ENCODE results near the gene TTI1.

DNA sequence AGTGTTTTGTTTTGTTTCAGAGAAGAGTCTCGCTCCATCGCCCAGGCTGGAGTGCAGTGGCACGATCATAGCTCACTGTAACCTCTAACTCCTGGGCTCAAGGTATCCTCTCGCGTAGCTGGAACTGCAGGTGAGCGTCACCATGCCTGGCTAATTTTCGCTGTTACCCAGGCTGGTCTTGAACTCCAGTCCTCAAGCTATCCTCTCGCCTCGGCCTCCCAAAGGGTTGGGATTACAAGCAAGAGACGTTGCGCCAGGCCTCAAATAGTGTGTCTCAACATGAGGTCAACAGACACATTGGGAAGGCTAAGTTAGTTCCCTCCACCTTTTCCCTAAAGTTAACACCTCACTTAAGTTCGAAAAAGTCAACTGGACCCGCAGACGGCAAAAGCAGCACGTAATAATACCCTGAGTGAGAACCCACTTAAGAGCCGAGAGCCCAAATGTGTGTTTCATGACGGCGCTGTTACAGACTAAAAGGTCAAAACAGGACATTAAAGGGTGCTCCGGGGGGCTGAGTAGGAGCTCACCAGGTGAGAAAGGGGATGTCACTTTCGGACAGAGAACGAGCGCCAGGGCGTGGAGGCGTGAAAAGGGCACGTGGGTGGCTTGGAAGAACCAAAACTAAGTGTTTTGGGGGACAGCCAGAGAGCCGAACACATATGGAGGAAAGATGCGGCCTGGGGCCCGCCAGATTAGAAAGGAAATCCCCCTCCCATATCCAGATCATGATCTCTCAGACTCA lies 499 bp downstream of the TTI1 start:
- TF ChIP-seq, protein P1, sequence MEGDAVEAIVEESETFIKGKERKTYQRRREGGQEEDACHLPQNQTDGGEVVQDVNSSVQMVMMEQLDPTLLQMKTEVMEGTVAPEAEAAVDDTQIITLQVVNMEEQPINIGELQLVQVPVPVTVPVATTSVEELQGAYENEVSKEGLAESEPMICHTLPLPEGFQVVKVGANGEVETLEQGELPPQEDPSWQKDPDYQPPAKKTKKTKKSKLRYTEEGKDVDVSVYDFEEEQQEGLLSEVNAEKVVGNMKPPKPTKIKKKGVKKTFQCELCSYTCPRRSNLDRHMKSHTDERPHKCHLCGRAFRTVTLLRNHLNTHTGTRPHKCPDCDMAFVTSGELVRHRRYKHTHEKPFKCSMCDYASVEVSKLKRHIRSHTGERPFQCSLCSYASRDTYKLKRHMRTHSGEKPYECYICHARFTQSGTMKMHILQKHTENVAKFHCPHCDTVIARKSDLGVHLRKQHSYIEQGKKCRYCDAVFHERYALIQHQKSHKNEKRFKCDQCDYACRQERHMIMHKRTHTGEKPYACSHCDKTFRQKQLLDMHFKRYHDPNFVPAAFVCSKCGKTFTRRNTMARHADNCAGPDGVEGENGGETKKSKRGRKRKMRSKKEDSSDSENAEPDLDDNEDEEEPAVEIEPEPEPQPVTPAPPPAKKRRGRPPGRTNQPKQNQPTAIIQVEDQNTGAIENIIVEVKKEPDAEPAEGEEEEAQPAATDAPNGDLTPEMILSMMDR (IDR thresholded peaks at IDR 0.05 in 4 of 5, conservative IDR thresholded peaks at IDR 0.05 in 1 of 5): no peak
- no peak for TF ChIP-seq POLR2A (IDR thresholded peaks at IDR 0.05)
